GM12873 (cell line): ENCODE results near the gene GPR108.

ENCODE experiments used
- TF ChIP-seq, protein P1 (sequence below): IDR thresholded peaks from 2 replicates; pipeline ENCODE4 v1.5.1; 2012; ENCODE audit warnings: low read depth, mild to moderate bottlenecking, moderate library complexity, low read length, control low read depth; ENCODE audit not compliant: insufficient read depth; ENCODE audit errors: missing control alignments

Gene GPR108

GRCh38 chr19:6724631-6725492 is 12.5 kb downstream of the GPR108 start:
- TF ChIP-seq, protein P1, sequence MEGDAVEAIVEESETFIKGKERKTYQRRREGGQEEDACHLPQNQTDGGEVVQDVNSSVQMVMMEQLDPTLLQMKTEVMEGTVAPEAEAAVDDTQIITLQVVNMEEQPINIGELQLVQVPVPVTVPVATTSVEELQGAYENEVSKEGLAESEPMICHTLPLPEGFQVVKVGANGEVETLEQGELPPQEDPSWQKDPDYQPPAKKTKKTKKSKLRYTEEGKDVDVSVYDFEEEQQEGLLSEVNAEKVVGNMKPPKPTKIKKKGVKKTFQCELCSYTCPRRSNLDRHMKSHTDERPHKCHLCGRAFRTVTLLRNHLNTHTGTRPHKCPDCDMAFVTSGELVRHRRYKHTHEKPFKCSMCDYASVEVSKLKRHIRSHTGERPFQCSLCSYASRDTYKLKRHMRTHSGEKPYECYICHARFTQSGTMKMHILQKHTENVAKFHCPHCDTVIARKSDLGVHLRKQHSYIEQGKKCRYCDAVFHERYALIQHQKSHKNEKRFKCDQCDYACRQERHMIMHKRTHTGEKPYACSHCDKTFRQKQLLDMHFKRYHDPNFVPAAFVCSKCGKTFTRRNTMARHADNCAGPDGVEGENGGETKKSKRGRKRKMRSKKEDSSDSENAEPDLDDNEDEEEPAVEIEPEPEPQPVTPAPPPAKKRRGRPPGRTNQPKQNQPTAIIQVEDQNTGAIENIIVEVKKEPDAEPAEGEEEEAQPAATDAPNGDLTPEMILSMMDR, result no peak

DNA sequence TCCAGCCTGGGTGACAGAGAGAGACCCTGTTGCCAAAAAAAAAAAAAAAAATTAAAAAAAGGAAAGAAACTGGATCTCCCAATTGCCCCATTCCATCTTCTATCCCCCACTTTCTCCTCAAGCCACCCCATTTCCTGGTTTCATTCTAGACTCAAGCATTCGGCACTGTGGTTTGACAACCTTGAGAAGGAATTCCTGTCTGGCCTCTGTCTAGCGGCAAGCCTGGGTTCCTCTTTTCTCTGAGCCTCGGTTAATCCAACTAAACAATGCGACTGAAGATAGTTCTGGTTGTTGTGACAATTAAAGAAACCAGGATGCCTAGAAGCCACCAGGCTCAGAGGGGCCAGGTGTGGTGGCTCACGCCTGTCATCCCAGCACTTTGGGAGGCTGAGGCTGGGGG is 13.6 kb downstream of the GPR108 start:
- TF ChIP-seq, protein P1, result no peak

- TF ChIP-seq, protein P1, result no peak
These were observed 14.2 kb downstream of the GPR108 start for GRCh38 chr19:6723108-6723618.

GRCh38 chr19:6721773-6722172 is 15.6 kb downstream of the GPR108 start:
- TF ChIP-seq, protein P1, result no peak

DNA sequence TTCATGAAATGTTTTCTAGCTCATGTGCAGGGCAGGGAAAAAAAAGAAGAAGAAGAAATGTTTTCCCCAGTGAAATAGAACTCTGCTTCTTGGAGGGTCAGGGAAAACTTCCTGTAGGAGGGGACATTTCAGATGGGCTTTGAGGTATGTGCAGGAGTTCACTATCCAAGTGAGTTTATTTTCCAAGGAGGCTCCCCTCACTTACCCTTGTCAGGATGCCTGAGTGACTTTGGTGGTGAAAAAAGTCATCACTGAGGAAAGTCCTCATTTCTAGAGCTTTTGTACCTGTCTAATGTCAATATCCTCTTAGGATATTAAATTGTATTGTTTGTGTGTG is 16.3 kb downstream of the GPR108 start:
- TF ChIP-seq, protein P1, result no peak

- TF ChIP-seq, protein P1, result no peak
These were observed 16.8 kb downstream of the GPR108 start, which contains the start of gene C3 for GRCh38 chr19:6720369-6721137. Gene C3, minus strand, starts transcription at chr19:6720650. Its CDS starts 61 bp downstream, at chr19:6720589.

DNA sequence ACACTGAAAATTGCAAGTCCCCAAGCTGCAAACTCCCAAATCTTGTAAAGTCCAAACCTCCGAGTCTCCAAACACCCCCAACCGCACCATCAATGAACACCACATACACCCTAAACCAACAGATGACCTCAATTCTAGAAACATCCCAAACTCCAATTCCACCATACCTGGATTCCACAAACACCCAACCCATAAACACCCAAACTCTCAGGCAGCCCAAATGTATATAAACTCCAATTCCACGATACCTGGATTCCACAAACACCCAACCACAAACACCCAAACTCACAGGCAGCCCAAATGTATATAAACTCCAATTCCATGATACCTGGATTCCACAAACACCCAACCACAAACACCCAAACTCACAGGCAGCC is 17.4 kb downstream of the GPR108 start:
- TF ChIP-seq, protein P1, result no peak
